Activated naive CD4-positive, alpha-beta T cell treated with anti-CD3 and anti-CD28 coated beads, Interleukin-2, amount 50 U/mL, for 16 hours (primary cell): ENCODE data around the gene CD247.

Experiments used
- DNase-seq: peaks from one replicate; pipeline ENCODE4 v3.0.0-alpha.2; 2020

Gene CD247

GRCh38 chr1:167401260-167401873 lies 117.0 kb downstream of the CD247 start:
- DNase-seq, result peak; percentile 40

GRCh38 chr1:167400359-167400953 lies 117.9 kb downstream of the CD247 start:
- DNase-seq, result no peak

- DNase-seq, result no peak
These were observed 126.1 kb downstream of the CD247 start for GRCh38 chr1:167392200-167392696.

- DNase-seq, result no peak
These were observed 129.4 kb downstream of the CD247 start for GRCh38 chr1:167388976-167389375.

- DNase-seq, result no peak
These were observed 130.9 kb downstream of the CD247 start for GRCh38 chr1:167387251-167387910.
